Adrenal gland (tissue), 12 donors: Measurements from ENCODE around the gene MMAB. TPM values are rescaled to one million over a fixed set of nuclear protein-coding genes. Genes with fewer than 3 reads are reported as not detected.

ENCODE experiments used
- DNase-seq, 7 donors: peaks; one replicate each; pipeline ENCODE4 v3.0.0-alpha.2; 2019 to 2020
- H3K27ac ChIP-seq, 5 donors: fragments of 200-600 bp; sonication (generic) in 4 of 5; 1 replicate in 3 of 5; 2 replicates in 2 of 5; pipeline versions ENCODE4 v1.5.1 to v1.8.0; 2016 to 2020; ENCODE audit warnings: mild to moderate bottlenecking in 1 of 5
- H3K27me3 ChIP-seq: fragments of 200-600 bp; 2 replicates; pipeline ENCODE4 v1.8.0; 2021
- H3K36me3 ChIP-seq, 2 donors: fragments of 200-600 bp; replicated peaks in 1 of 2; 1 replicate in 1 of 2; 2 replicates in 1 of 2; pipeline versions ENCODE4 v1.5.1 to v1.8.0; 2018 to 2022
- H3K4me1 ChIP-seq, 2 donors: fragments of 200-600 bp; replicated peaks in 1 of 2; 1 replicate in 1 of 2; 2 replicates in 1 of 2; pipeline versions ENCODE4 v1.5.1 to v1.8.0; 2018 to 2021
- H3K4me3 ChIP-seq, 4 donors: fragments of 200-600 bp; sonication (generic) in 3 of 4; one replicate each; pipeline ENCODE4 v1.5.1; 2016 to 2018
- H3K9me3 ChIP-seq, 3 donors: fragments of 200-600 bp; sonication (generic) in 1 of 3; replicated peaks in 1 of 3; 1 replicate in 2 of 3; 2 replicates in 1 of 3; pipeline versions ENCODE4 v1.5.1 to v1.8.0; 2016 to 2021
- POLR2A ChIP-seq, 2 donors: fragments of 450-650 bp; IDR thresholded peaks; one replicate each; pipeline ENCODE4 v1.6.1; 2017; ENCODE audit warnings: antibody characterized with exemption in 2 of 2, mild to moderate bottlenecking in 2 of 2, moderate library complexity in 1 of 2
- WGBS, 4 donors: extraction: QIAGEN DNeasy Blood & Tissue Kit in 2 of 4; methylation state at CpG; one replicate each; pipeline versions ENCODE4 v1.1.5 to v1.1.7; 2013 to 2017; 5-methylcytosine and 5-hydroxymethylcytosine counted together
- intact Hi-C, 2 donors: fragments of 100-400 bp; cut with DNase I; formaldehyde crosslinking; loops; one replicate each; pipeline versions ENCODE4 v1.14.1 to v1.15.0; 2022 to 2023
- polyA plus RNA-seq, 3 donors: library from polyadenylated mRNA; stranded (reverse); fragments of 200-250 nt in 2 of 3; fragments of 350-450 nt in 1 of 3; fragmentation: Illumina TruSeq in 1 of 3; extraction: RNeasy Lipid Tissue Mini Kit (QIAGEN cat#74804) in 1 of 3; gene quantifications; one replicate each; pipeline ENCODE4 v1.2.3, GENCODE V29; 2013 to 2014
- total RNA-seq, 9 donors: library from RNA; depleted of rRNA in 4 of 9; stranded (reverse); fragments of >200 nt in 4 of 9; fragments of 120-200 nt in 1 of 9; fragmentation: NEBNext Ultra II Directional in 1 of 9; extraction: Animal tissue kit (Norgen Biotek cat#: 25700) in 1 of 9; gene quantifications; one replicate each; pipeline versions ENCODE4 v1.1.0 to v1.2.4, GENCODE V29; 2013 to 2023
- TF ChIP-seq, protein P1 (sequence below), 6 experiments: fragments of 450-650 bp in 4 of 6; fragments of 200-600 bp in 2 of 6; sonication (generic) in 1 of 6; IDR thresholded peaks; 1 replicate in 5 of 6; 2 replicates in 1 of 6; pipeline versions ENCODE4 v1.5.1 to v1.8.0; 2016 to 2021; ENCODE audit warnings: antibody characterized with exemption in 6 of 6, mild to moderate bottlenecking in 2 of 6, moderate library complexity in 1 of 6
- donor health status: healthy with polysubstance abuse.
- donor health status: Bipolar disorder and iron deficiency.
- donor health status: DM: yes; HTN: yes; CAD: no.
- donor health status: DM: no; HTN: no; CAD: no.
- donor health status: DM: no; HTN: no; CAD: no.
- donor health status: DM: yes; HTN: yes; CAD: no.

The MMAB gene
- total and polyA plus RNA-seq, 12 donors: 52.3 to 238 (median 90.0) TPM

DNA sequence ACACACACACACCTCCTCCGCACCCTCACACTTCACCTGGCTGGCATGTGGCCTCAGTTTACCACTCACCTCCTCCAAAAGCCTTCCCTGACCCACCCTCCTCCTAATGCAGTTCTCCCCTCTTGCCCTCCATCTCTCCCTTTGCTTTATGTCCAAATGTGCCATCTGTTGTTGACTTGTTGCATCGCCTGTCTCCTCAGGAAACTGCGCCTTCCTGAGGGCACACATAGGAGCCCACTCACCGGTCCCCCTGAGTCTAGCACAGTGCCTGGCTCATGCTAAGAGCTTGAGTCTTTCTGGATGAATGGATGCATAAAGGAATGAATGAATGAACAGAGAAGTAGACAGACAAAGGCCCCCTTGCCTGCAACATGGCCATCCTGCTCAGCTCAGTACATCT lies 34.3 kb upstream of the MMAB start:
- Histone ChIP-seq H3K27me3 (no peaks in the 10 kb centered on the region), H3K4me1 (no peaks in the 10 kb centered on the region), H3K27ac (no peak overlapping the region), H3K4me3 (no peak overlapping the region), H3K9me3 (no peaks in the 10 kb centered on the region), H3K36me3 (no peaks in the 10 kb centered on the region)
- intact Hi-C loops: no loop called here
- DNase-seq: no peak
- WGBS, 4 donors: 86 to 95% (median 93%) methylated on average over 4 of the region's 4 CpGs
- no peak for TF ChIP-seq POLR2A (IDR thresholded peaks at IDR 0.05)
- TF ChIP-seq, protein P1, sequence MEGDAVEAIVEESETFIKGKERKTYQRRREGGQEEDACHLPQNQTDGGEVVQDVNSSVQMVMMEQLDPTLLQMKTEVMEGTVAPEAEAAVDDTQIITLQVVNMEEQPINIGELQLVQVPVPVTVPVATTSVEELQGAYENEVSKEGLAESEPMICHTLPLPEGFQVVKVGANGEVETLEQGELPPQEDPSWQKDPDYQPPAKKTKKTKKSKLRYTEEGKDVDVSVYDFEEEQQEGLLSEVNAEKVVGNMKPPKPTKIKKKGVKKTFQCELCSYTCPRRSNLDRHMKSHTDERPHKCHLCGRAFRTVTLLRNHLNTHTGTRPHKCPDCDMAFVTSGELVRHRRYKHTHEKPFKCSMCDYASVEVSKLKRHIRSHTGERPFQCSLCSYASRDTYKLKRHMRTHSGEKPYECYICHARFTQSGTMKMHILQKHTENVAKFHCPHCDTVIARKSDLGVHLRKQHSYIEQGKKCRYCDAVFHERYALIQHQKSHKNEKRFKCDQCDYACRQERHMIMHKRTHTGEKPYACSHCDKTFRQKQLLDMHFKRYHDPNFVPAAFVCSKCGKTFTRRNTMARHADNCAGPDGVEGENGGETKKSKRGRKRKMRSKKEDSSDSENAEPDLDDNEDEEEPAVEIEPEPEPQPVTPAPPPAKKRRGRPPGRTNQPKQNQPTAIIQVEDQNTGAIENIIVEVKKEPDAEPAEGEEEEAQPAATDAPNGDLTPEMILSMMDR (IDR thresholded peaks at IDR 0.05): no peak

DNA sequence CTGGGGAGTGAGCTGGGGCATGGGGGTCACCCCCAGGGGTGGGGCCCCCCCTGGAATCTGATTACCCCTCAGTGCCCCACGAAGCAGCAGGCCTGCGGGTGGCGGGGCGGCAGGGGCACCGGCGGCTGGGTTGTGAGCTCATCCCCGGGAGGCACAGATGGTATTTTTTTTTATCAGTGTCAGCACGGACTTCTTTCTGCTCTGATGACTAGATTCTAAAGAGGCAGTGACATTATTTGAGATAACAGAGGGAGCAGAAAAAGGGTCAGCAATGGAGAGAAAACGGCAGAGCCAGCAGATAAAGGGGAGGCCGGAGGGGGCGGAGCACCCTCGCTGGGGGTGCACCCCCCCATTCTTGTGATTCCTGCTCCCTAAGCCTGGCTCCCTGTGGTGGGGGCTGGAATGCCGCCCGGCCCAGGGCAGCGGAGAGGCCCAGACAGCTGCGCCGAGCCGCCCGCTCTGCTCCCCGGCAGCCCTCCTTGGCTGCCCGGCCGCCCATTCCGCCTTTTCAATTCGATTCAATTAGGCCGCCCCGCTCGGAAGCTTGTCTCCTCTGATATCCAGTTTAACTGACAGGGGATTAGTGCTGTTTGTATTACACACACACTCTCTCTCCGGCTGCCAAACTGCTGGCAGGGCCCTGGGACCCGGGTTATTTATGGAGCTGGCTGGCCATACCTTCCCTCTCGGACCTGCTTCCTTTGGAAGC lies 33.2 kb upstream of the MMAB start:
- no peak overlapping the region for H3K4me3 ChIP-seq
- DNase-seq: no peak
- intact Hi-C loops: no loop called here
- 34 to 60% (median 53%) methylated on average over 28 to 30 of the region's 30 CpGs for WGBS, 4 donors
- no peaks in the 10 kb centered on the region for H3K4me1 ChIP-seq
- H3K9me3 ChIP-seq: no peaks in the 10 kb centered on the region
- peak overlapping the region in 1 of 5 donors; percentile 47 for H3K27ac ChIP-seq
- no peaks in the 10 kb centered on the region for H3K36me3 ChIP-seq
- H3K27me3 ChIP-seq: no peaks in the 10 kb centered on the region
- TF ChIP-seq, protein P1 (IDR thresholded peaks at IDR 0.05): no peak
- TF ChIP-seq POLR2A (IDR thresholded peaks at IDR 0.05): no peak

DNA sequence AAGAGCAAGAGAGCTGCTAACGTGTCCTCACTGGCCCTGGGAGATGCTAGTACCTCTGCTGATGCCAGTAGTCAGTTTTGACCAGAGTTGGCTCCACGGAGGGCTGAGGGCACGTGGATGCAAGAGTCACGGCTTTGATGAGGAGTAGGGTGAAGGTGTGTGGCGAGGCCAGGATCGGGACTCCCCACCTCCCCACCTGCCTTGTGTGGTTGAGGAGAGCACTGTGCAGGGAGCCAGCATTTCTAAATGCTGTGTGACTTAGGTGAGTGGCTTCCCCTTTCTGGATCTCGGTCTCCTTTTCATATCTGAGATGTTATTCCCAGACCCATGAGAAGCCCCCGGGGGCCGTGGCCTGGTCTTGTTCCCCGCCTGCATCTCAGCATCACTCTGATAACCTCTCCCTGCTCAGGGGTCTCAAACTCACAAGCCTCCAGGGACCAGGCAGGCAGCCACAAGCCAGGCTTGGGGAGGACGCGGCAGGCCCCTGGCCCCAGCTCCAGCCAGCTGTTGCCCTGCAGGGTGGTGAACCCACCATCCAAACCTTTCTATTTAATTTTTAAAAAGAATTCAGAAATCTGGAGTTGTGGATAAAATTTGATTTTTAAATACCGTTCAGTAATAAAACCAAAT lies 32.4 kb upstream of the MMAB start:
- Histone ChIP-seq H3K27ac (no peak overlapping the region), H3K36me3 (no peaks in the 10 kb centered on the region), H3K9me3 (no peaks in the 10 kb centered on the region), H3K4me3 (no peak overlapping the region), H3K4me1 (no peaks in the 10 kb centered on the region), H3K27me3 (no peaks in the 10 kb centered on the region)
- intact Hi-C loops: no loop called here
- no peak for DNase-seq
- 80 to 92% (median 83%) methylated on average over 10 to 13 of the region's 13 CpGs for WGBS, 4 donors
- TF ChIP-seq, protein P1 (IDR thresholded peaks at IDR 0.05): no peak
- no peak for TF ChIP-seq POLR2A (IDR thresholded peaks at IDR 0.05)

DNA sequence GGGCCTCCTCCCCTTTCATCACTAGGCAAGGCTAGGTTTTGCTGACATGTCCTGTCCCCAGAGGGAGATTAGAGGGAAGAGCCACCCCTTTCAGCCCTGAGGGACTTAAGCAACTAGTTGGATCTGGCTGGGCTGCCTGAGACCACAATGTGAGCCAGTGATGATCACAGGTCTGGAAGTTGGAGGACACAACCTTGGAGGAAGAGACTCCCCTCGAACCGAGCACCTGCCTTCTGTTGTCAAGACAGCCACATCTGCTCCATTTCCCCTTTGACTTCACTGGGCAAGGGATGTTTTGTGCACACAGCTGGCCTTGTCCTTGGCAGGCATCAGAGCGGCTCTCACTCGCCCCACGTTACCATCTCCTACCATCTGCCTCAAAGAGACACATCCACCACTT lies 31.7 kb upstream of the MMAB start:
- Histone ChIP-seq H3K4me1 (no peaks in the 10 kb centered on the region), H3K4me3 (no peak overlapping the region), H3K27me3 (no peaks in the 10 kb centered on the region), H3K9me3 (no peaks in the 10 kb centered on the region), H3K36me3 (no peaks in the 10 kb centered on the region), H3K27ac (no peak overlapping the region)
- intact Hi-C loops: no loop called here
- no peak for TF ChIP-seq POLR2A (IDR thresholded peaks at IDR 0.05)
- TF ChIP-seq, protein P1 (IDR thresholded peaks at IDR 0.05): no peak
- 45 to 58% (median 51%) methylated on average over 3 to 5 of the region's 5 CpGs for WGBS, 4 donors
- DNase-seq: no peak
